Inferior parietal cortex (tissue), 1 donor: ENCODE data around the gene ZNF423.

ENCODE experiments used
- DNase-seq: peaks from one replicate; pipeline ENCODE4 v3.0.0-alpha.2; 2016; ENCODE audit errors: extremely low spot score

The ZNF423 gene

DNA sequence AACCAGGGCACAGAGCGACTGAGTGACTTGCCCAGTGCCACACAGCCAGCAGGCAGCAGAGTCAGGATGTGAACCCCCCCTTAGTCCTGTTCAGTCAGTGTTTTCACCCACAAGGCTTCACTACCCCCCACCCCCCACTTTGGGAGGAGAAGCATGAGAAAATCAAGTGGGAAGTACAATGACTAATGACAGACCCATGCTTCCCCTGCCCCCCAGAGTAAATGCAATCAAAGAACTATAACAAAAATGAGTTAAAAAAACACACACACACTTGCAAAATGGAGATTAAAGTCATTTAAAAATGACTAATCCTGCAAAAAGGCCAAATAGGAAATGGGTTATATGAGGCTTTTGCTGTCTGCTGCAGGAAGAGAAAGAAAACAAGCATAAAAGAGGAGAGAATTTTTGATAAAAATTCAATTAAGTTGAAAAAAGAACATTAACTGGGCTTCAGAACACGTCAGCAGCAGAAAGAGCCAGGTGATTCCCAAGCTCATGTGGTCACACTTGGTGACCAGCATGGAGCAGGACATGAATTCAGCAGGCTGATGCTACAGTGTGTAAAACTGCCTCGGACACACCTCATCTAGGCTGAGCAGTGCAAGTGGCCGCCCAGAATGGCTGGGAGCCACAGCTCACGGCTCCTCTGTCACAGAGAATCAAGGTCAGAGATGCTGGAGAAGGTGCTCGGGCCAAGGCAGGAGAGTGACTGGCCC is 212.3 kb downstream of the ZNF423 start:
- no peak for DNase-seq

DNA sequence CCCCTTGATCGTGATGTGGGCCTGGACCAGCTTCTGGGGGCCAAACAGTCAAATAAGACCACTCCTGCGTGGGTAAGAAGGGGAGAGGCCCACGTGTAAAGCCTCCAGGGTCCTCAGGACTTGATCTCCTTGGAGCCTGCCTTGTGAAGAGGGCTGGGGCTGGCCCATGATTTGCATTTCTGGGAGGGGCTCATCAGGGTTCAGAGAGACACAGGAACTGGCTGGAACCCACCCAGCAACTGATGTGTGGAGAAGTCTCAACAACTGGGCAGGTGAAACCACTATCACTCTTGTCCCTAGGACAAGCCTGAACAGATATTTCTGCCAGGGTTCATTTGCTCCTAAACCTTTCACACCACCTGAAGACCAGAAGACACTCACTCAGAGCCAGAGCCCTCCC is 214.7 kb downstream of the ZNF423 start:
- DNase-seq, result no peak

DNA sequence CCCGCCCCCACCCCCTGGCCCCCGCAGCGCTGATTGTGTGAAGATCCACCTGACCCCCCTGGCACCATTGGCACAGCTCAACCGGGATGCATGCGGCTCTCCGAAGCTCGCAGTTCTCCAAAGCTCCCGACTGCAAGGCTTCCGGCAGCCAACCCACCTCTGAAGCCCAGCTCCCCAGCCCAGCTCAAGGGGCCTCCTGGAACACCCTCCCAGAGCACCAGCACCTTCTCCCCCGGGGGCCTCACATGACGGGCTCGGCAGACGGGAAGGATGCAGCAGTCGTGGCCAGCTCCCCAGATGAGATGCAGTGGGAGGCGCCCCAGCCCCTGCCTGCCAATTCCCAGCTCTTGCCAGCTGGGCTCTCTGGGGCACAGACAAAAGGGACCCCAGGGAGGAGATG is 215.3 kb downstream of the ZNF423 start:
- DNase-seq, result no peak

DNA sequence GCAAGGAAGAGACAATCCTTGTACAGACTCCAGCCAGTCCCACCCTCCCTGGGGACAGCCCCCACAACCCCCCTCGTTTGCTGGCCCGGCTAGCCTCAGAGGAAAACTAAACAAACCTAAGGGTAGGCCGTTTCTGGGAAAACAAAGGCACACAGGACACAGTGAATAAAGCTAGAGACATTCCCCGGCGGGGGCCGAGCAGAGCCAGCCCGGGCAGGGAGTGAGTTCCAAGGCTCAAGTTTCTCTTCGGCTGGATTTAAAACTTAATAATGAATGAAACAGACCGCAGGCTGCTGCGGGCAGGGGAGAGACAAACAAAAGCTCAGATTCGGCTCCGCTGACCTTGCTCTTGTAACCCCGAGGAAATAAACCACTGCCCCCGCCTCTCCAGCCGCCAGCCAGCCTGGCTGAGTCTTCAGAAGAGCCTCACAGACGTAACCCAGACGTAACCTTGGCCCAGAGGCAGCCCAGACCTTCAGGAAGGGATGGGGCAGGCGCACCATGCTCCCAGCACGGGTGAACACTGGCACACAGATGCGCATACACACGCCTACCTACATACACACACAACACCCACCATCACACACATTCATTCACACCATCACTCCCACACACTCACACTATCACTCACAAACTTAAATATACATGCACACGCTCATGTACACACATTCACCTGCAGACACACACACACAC is 216.0 kb downstream of the ZNF423 start:
- DNase-seq, result no peak

DNA sequence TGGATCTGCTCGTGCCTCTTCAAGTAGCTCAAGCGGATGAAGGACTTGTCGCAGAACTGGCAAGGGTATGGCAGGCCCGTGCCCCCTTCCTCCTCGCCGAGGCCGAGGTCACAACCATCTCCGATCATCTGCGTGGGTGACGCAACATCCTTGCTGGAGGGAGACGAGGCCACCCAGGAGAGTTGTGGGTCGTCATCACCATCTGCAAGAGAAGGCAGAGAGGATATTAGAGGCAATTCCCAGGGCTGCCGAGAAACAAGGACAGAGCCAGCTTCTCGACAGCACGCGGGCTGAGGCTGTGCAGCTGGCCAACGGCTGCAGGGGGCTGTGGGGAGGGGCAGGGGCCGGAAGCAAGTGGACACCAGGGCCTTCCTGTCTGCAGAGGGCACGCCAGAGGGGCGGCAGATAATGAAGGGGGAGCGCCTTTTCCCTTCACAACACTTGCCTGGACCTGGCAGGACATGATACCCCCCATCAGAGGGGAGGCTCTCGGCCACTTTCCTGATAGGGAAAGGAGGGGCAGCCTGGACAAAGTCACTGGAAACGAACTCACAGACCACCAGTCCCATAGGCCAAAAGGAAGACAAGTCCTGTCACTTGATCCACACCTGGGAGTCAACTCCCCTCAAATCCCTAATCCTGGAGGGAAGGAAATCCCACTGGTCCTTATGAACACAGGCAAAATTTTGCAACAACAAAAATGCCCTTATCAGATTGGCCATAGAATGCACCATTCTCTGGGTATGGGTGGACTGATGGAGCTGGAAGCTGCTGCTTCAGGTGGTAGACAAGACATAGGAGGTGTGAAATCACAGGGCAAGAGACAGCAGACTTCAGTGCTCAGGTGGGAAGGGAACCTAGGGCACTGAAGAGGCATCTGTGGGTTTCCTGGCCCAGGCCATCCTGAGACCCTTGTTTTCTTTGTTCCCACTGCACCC is 217.0 kb downstream of the ZNF423 start:
- no peak for DNase-seq

DNA sequence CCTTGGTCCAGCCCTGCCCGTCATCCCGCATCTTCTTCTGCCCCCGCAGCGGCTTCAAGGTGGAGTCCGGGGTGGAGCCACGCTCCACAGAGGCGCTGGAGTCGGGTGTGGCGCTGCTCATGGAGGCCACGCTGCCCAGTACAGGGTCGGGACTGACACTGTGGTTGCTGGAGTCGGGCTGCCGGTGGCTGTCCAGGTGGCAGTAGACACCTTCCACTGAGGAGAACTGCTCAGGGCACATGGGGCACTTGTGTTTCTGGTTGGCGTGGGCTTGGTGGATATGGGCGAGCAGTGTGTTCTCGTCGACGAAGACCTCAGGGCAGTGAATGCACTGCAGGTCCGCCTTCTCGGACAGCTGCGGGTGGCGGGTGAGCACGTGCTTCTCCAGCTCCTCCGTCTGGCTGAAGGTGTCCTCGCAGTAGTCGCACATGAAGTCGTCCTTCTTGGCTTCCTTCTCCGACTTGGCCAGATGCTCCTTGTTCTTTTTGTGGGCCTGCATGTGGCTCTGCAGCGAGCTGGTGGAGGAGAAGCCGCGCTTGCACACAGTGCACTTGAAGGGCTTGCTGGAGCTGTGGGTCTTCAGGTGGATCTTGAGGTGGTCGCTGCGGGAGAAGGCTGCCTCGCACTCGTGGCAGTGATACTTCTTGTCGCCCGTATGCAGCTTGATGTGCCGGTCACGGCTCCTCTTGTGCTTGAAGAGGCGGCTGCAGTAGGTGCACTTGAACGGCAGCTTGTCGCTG is 217.8 kb downstream of the ZNF423 start:
- no peak for DNase-seq

DNA sequence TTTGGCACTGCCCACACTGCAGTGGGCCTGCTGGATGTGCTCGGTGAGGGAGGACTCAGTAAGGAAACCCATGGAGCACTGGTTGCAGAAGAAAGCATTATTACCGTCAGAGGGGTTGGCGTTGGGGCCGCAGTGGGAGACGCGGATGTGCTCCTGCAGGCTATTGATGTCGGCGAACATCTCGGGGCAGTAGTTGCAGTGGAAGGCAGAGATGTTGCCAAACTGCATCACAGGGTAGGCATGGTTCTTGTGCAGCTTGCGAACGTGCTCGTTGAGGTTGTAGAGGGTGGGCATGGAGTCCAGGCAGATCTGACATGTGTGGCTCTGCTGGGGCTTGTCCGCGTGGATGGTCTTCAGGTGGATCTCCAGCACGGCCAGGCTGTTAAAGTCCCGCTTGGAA is 218.4 kb downstream of the ZNF423 start:
- no peak for DNase-seq

DNA sequence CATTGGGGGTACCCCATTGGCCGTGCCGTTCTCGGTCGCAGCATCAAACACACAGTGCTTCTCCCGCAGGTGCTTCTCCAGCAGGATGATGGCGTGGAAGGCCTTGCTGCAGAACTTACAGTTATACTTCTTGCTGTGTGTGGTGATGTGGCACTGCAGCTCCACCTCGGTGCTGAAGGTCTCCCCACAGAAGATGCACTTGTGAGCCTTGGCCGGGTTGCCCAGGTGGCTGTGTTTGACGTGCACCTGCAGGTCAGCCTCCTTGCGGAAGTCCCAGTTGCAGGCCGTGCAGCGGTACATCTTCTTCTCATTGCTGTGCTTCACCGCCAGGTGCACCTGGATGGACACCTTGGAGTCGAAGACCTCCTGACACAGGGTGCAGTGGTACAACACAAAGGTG is 219.3 kb downstream of the ZNF423 start:
- no peak for DNase-seq

DNA sequence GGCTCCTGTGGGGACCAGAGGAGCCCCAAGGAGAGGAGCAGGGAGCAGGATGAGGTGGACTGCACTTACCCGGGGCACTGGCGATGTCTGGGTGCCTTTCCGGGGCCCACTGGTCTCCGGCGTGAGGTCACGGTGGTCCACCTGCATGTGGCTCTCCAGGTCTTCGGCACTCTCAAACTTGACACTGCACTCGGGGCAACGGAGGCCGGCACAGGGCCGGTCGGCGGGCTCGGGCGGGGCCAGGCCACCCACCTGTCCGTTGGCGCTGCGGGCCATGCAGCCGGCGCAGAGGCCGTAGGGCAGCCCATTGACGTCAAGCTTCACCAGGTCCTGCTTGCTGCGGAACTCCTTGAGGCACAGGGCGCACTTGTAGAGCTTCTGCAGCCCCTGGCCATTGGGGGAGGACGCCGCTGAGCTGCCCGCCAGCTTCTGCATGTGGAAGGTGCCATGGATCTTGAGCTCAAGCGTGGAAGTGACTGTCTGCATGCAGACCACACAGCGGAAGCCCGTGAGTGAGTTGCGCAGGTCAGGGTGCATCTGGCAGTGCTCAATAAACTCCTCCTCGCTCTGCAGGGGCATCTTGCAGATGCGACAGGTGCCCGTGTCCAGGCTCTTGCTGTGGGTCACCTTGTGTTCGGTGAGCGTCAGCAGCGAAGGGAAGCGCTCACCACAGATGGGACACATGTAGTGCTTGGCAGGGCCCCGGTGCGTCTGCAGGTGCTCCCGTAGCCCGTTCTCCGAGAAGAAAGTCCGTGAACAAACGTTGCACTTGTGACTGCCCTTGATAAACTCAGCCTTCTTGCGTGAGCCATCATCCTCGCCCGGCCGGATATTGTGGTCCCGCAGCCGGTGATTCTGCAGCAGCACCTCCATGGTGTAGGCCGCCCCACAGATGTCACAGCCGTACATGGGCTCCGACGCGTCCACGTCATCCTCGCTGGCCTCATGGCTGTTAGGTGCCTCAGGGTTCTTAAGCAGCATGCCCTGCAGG is 220.0 kb downstream of the ZNF423 start:
- DNase-seq, result no peak

DNA sequence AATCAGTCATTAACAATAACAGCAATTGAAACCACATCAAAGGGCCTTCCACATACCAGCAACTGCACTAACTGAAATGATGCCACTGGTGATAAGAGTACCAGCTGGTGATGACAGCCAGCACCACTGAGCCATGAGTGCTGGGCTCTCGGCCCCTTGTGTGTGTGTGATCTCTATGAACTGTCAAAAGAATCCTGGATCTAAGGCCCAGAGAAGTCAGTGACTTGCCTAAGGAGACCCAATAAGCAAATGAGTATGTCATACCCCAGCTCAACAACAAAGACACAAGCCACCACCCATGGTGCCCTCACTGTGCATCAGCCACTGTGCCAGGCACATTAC is 220.9 kb downstream of the ZNF423 start:
- DNase-seq, result no peak

DNA sequence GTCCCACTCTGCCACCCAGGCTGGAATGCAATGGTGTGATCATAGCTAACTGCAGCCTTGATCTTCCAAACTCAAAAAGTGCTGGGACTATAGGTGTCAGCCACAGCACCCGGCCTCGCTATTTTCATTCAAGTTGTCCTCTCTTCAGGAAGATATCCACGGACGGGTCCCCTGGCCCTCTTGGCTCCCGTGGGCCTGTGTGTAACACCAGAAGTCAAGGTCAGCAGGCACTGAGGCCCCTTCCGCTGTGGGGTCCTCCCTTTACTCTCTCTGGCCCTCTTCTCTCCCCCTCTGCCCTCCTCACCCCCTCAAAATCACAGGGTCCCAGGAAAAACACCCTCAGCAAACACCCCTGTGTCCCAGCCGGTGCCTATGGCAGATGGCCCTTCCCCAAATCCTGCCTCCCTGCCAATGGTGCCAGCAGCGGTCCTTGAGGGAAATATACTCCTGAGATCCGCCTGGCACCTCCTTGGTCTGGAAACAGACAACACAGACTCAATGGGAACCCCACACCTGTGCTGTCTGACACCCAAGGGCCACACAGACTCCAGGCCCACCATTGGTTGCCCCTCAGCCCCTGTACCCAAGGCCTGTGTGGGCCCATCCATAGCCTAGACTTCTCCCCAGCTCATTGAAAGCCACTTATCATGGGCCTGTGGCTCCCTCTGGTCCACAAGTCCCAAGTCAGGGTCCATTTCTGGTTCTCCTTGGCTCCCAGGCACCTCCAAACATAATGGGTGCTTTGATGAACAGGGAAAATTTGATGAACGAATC is 221.5 kb downstream of the ZNF423 start:
- DNase-seq, result no peak

DNA sequence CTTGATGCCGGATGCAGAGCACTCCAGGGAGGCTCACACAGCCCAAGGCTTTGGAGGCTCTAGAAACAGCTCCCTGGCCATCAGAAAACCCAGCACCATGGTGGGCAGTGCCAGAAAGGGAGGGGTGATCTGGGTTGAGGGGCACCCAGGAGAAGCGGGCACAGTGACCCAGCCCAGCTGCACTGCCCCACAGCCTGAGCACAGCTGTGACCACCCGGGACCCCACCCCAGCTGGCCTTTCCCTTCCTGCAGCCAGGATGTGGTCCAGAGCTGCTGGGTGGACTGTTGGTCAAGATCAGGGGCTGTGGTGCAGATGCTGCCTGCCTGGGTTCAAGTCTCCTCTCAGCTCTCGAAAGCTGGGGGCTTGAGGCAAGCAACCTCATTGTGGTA is 223.1 kb downstream of the ZNF423 start:
- DNase-seq, result no peak

DNA sequence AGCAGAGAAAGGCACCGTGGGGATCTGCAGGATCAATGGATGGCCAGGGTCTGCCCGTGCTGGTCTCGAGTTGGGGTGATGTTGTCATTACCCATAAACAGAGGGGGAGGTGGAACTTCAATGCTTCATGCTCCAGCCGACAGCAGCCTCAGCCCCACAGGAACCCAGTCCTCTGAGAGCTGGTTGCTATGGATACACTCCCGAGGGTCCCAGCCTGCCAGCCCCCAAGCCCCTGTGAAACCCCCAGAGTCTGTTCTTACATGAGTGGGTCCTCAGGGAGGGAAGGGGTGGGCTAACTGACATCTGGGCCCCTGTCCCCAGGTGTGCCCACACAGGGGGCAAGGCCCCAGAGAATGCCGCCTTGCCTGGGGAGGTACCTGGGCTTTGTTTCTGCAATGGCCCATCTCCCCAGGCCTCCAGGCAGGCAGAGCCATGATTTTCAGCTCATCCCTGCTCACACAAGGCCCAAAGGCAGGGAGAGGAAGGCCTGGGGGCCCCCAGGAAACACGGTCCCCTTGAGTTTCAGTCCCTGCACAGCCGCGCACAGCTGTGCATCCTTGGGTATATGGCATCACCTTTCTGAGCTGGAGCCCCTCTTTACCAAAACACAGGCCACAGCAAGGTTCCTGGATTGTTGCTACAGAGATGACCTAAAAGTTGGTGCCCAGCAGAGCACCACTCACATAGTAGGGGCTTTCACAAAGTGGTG is 223.7 kb downstream of the ZNF423 start:
- DNase-seq, result no peak

DNA sequence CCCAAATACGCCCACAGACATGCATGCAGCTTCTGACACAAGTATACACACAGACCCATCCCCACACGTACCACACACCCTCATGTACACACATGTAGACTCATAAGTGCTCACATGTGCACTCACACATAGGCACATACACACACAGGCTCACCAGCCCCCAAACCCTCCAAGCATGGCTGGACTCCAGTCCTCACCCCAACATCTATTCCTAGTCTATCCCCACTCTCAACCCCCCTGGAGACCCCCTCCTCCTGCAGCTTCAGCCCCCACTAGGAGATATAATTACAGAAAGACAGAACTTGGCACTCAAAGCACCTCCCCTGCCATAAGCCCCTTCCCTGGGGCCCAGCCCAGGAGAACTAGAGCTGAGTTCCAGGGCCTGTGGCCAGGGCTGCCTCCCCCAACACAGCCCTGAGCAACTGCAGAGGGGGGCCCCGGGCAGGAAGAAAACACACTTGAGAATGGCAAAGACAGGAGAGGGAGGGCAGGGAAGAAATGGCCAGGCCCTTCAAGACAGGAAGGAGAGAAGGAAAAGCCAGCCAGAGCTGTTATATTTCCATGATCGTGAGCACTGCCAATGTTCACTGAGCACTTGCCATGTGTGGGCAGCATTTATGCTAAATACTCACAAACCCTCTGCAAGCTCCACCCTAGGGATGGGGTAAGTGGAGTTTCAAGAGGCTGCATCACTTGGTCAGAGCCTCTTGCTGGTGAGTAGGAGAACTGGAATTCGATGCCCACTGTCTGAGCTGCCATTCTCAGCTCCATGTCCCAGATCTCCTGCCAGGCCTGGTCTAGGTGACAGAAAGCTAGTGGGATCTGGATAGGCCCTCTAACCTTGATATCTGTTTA is 224.5 kb downstream of the ZNF423 start:
- DNase-seq, result no peak

DNA sequence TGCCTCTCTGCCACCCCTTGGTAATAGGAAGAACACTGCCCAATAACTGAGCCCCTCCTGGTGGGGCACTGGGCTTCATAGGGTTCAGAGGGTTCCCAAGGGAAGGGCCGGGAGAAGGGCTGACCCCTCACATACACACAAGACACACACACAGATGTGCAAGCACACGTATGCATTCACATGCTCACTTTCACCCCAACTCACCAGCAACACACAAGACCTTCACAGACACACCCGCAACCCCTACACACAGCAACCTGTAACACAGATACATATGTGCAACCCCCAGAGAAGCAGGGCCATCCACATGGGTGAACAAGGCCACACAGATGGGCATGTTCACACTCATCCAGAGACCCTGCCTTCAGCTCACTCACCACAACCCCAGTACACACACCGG is 225.1 kb downstream of the ZNF423 start:
- no peak for DNase-seq

DNA sequence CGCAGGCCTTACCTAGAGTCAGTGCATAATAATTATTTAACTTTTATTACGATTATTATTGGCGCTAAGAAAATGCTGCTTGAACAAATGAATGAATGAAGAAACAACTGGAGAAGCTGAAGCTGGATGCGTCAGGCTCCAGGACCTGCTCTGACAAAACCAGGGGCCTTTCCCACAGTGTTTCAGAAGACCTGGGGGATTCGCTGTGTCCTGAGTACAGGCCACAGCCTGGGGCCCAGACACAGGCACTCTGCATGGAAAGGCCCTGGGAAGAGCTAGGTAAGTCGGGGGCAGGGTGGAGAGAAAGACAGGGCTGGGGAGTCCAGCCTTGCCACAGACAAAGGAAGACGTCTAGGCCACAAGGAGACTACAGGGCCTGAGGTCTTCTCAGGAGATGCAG is 226.1 kb downstream of the ZNF423 start:
- no peak for DNase-seq

DNA sequence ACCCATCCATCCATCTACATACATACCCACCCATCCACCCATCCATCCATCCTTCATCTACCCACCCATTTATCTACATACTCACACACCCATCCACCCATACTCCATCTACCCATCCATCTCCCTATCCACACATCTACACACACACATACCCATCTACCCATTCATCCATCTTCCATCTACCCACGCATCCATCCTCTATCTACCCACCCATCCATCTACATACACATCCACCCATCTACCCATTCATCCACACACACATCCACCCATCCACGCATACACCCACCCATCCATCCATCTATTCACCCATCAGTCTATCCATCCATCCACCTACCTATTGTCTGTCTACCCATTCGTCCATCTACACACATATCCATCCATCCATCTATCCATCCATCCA is 227.8 kb downstream of the ZNF423 start:
- no peak for DNase-seq

DNA sequence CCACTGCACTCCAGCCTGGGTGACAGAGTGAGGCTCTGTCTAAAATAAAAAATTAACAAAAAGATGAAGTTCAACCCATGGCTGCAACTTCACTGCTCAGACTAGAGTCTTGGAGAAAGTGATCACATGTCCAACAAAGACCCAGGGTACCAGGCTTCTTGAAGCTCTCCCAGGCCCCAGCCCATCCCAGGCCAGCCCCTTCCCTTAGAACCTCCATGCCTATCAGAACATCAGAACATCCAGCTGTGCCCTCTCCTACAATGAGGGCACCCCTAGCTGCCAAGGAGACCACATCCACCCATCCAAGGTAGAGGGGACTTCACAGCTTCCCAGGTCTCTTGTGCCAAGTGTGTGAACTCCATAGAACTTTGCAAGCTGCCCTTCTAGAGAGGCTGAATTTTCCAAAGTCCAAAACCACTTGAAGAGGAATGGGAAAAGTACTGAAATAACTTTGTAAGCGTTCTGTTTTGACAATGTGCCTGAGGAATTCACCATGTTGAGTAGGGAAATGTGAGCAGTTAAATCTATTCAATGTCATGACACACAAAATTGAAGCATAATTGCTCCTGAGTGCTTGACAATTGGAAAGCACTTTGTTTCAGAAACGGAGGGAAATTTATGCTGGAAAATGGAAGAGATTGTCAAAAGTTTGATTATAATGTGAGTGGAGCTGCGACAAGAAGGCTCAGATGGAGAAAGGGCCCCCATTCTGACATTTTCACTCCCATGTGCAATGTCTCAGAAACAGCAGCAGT is 230.4 kb downstream of the ZNF423 start:
- DNase-seq, result no peak
